ENCODE measurements around the gene CCDC9.
"Not testable (repeated sequence)": the region's sequence is repeated elsewhere in the genome, so short reads cannot be mapped to it uniquely, and the experiment has no call there.

CCDC9 gene

DNA sequence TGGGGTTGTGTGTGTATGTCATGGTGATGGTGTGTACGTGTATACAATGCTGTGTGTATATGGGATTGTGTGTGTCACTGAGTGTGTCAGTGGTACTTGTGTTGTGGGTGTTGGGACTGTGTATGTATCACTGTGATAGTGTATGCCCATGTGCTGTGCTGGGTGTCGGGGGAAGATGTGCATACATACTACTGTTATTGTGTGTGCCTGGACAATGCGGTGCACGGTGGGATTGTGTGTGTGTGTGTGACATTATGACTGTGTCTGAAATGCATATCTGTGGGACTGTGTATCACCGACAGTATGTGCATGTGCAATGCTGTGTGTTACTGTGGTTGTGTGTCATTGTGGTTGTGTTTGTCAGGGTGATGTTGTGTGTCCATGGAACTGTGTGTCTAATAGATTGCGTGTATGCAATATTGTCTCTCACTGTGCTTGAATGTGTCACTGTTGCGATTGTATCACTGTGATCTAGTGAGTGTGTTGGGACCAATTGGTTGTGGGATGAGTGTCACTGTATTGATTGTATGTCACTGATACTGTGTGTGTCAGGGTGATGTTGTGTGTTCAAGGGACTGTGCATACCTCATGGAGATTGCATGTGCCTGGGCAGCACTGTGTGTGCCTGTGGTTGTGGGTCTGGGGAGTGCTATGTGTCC is 14.3 kb upstream of the CCDC9 start:
- Mint-ChIP-seq H3K4me3 (no peak overlapping the region), H3K36me3 (peaks cover 4% of the 10 kb centered on the region), H3K4me1 (peaks cover 22% of the 10 kb centered on the region), H3K27ac (no peak overlapping the region), H3K9me3 (no peaks in the 10 kb centered on the region), H3K27me3 (peaks cover 13% of the 10 kb centered on the region)
- no peak for DNase-seq (ENCODE audit: low spot score in 2 of 2)
- no peak for ATAC-seq (ENCODE audit: low read depth)

DNA sequence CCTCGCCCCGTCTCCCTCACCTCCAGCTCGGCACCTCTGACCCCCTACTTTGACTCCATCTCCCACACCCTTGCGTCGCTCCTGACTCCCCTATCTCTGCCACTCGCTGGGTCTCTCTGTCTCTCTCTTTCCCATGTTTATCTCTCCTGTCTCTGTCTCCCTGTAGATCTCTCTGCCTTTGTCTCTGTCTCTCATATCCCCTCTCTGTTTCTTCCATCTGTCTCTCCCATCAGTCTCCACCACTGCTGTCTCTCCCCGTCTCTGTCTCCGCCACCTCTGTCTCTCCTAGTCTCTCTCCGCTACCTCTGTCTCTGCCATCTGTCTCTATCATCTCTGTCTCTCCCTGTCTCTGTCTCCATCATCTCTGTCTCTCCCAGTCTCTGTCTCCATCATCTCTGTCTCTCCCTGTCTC is 13.0 kb upstream of the CCDC9 start:
- Mint-ChIP-seq H3K9me3 (no peaks in the 10 kb centered on the region), H3K4me3 (peak overlapping the region; percentile 77), H3K36me3 (peaks cover 4% of the 10 kb centered on the region), H3K4me1 (peaks cover 24% of the 10 kb centered on the region), H3K27ac (no peak overlapping the region), H3K27me3 (peaks cover 16% of the 10 kb centered on the region)
- no peak for DNase-seq (ENCODE audit: low spot score in 2 of 2)
- no peak for ATAC-seq (ENCODE audit: low read depth)

DNA sequence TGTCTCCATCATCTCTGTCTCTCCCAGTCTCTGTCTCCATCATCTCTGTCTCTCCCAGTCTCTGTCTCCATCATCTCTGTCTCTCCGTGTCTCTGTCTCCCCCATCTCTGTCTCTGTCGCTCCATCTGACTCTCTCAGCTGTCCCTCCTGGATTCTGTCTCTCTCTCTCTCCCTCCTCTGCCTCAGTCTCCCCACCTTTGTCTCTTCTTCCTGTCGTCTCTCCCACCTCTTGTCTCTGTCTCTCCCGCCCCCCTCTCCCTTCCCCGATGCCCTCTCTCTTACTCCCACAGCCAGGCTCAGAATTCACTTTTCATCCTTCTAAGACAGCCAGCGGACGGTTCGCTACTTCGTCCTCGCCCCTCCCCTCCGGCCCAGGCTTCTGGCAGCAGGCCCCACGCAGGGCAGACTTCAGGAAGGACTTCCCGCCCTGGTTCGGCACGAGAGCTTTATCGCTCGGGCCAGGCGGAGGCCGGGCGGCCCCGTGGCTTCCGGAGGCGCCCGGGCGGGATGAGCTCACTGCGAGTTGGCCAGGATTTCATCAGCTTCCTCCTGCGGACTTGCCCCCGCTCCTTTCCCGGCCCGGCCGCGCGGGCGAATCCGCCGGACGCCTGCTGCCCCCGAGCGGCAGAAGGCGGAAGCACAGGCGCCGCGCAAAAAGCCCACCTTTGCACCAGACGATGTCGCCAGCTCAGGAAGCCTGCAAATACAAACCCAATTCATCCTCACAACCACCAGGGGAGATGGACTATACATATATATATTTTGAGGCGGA is 12.4 kb upstream of the CCDC9 start:
- Mint-ChIP-seq H3K9me3 (no peaks in the 10 kb centered on the region), H3K27ac (no peak overlapping the region), H3K4me3 (peak overlapping the region; percentile 77), H3K4me1 (peaks cover 23% of the 10 kb centered on the region), H3K36me3 (peaks cover 4% of the 10 kb centered on the region), H3K27me3 (peaks cover 16% of the 10 kb centered on the region)
- DNase-seq (ENCODE audit: low spot score in 2 of 2), result peak; percentile 90 to 96
- ATAC-seq (ENCODE audit: low read depth), result peak; percentile 54

DNA sequence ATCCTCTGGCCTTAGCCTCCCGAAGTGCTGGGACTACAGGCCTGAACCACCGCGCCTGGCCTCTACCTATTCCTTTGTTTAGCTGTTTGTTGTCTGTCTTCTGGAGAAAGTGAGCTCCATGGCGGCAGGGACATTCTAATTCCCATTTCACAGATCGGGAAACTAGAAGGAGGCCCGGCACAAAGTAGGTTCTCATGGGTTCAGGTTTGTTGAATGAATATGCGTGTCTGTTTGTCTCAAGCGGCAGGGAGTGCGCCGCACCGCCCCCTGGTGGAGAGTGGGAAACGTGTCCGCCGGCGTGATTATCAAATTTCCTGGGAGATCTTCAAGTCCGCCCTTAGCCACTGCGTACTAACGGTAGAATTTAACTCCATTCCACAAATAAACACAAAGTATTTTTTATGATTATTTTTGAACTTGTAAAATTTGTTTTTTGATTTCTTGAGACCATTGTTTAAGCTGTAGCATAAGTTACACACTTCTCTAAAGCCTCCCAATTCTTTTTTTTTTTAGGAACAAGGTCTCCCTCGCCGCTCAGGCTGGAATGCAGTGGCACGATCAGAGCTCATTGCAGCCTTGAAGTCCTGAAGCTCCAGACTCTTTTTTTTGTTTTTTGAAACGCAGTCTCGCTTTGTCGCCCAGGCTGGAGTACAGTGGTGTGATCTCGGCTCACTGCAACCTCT is 8.9 kb upstream of the CCDC9 start:
- H3K27ac Mint-ChIP-seq, result no peak overlapping the region
- no peak overlapping the region for H3K4me3 Mint-ChIP-seq
- H3K27me3 Mint-ChIP-seq, result peaks cover 16% of the 10 kb centered on the region
- peaks cover 21% of the 10 kb centered on the region for H3K4me1 Mint-ChIP-seq
- H3K36me3 Mint-ChIP-seq, result peaks cover 4% of the 10 kb centered on the region
- DNase-seq (ENCODE audit: low spot score in 2 of 2) (peak; percentile 75 to 78), ATAC-seq (ENCODE audit: low read depth) (no peak)
- H3K9me3 Mint-ChIP-seq, result no peaks in the 10 kb centered on the region

DNA sequence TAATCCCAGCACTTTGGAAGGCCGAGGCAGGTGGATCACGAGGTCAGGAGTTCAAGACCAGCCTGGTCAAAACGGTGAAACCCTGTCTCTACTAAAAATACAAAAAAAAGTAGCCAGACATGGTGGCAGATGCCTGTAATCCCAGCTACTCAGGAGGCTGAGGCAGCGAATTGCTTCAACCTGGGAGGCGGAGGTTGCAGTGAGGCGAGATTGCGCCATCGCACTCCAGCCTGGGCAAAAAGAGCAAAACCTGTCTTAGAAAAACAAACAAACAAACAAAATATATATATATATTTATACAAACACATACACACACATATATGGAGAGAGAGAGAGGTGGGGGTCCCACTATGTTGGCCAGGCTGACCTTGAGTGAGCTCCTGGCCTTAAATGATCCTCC is 3.3 kb upstream of the CCDC9 start:
- H3K27ac Mint-ChIP-seq; ATAC-seq (ENCODE audit: low read depth); H3K4me3 Mint-ChIP-seq; H3K36me3 Mint-ChIP-seq; H3K9me3 Mint-ChIP-seq; H3K27me3 Mint-ChIP-seq; DNase-seq (ENCODE audit: low spot score in 2 of 2): not testable (repeated sequence)
- peaks cover 15% of the 10 kb centered on the region for H3K4me1 Mint-ChIP-seq

DNA sequence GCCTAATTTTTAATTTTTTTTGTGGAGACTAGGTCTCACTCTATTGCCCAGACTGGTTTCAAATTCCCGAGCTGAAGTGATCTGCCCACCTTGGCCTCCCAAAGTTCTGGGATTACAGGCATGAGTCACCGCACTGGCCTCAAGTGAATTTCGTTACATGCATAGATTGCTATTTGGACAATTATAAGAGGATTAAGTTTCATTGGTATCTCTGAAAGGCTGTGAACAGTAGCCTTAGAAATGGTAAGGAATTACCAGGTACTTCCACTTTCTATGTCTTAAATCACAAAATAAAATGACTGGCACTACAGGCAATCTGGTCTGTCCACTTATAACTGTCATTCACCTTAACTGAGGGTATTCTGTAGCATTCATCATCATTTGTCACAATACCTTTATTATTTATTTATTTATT is 2.9 kb upstream of the CCDC9 start:
- no peaks in the 10 kb centered on the region for H3K9me3 Mint-ChIP-seq
- H3K27me3 Mint-ChIP-seq, result no peaks in the 10 kb centered on the region
- peaks cover 4% of the 10 kb centered on the region for H3K36me3 Mint-ChIP-seq
- H3K4me1 Mint-ChIP-seq, result peaks cover 15% of the 10 kb centered on the region
- DNase-seq (ENCODE audit: low spot score in 2 of 2), result no peak
- no peak for ATAC-seq (ENCODE audit: low read depth)
- no peak overlapping the region for H3K4me3 Mint-ChIP-seq
- H3K27ac Mint-ChIP-seq, result no peak overlapping the region

DNA sequence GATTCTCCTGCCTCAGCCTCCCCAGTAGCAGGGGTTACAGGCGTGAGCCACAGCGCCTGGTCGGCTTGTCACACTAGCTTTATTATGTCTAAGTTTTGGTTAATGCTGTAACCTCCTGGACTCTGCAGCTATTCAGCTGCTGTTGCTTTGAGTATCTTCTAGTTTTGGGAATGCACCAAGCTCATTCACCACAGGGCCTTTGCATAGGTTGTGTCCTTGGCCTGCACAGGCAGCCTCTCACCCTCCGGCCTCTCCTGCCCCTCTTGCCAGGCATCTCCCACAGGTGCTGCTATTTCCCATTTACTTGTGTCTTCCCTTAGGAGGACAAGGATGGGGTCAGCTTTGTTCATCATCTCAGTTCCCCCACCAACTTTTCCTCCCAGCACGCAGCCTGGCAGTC is 2.4 kb upstream of the CCDC9 start:
- H3K27ac Mint-ChIP-seq, result no peak overlapping the region
- no peaks in the 10 kb centered on the region for H3K27me3 Mint-ChIP-seq
- ATAC-seq (ENCODE audit: low read depth) (no peak), DNase-seq (ENCODE audit: low spot score in 2 of 2) (no peak)
- H3K36me3 Mint-ChIP-seq, result peaks cover 8% of the 10 kb centered on the region
- H3K9me3 Mint-ChIP-seq, result no peaks in the 10 kb centered on the region
- no peak overlapping the region for H3K4me3 Mint-ChIP-seq
- peaks cover 20% of the 10 kb centered on the region for H3K4me1 Mint-ChIP-seq

DNA sequence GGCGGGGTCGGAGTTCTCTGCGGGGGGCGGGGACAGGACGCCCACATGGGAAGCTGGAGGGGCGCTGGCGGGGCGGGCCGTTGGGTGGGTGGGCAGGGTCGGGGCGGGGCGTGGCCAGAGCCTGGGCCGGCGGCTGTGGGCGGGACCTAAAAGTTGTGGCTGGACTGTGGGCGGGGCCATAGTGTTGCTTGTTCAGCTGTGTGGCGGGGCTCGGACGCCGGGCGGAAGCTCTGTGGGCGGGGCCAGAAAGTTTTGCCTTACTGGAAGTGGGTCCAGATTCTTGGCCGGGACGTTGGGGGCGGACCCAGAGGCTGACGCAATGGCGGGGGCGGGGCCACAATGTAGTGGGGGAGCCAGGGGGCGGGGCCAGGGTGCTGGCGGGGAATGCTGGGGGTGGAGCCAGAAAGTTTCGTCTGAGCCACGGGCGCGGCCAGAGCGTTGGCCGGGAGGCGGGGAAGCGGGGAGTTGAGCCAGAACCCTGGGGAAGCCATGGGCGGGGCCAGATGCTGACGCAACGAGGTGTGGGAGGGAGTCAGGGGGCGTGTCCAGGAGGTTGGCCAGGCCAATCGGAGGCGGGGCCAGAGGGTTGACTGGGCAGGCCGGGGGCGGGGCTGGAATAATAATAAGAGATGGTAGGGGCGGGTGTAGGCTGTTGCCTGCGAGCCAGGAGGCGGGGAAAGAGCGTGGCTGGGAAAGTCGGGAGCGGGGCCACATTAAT is 527 bp downstream of the CCDC9 start:
- Mint-ChIP-seq H3K36me3 (peaks cover 26% of the 10 kb centered on the region), H3K27ac (peak overlapping the region; percentile 93), H3K4me1 (peaks cover 34% of the 10 kb centered on the region), H3K9me3 (no peaks in the 10 kb centered on the region), H3K27me3 (no peaks in the 10 kb centered on the region), H3K4me3 (peak overlapping the region; percentile 87)
- ATAC-seq (ENCODE audit: low read depth) (peak; percentile 80), DNase-seq (ENCODE audit: low spot score in 2 of 2) (peak; percentile 99)

DNA sequence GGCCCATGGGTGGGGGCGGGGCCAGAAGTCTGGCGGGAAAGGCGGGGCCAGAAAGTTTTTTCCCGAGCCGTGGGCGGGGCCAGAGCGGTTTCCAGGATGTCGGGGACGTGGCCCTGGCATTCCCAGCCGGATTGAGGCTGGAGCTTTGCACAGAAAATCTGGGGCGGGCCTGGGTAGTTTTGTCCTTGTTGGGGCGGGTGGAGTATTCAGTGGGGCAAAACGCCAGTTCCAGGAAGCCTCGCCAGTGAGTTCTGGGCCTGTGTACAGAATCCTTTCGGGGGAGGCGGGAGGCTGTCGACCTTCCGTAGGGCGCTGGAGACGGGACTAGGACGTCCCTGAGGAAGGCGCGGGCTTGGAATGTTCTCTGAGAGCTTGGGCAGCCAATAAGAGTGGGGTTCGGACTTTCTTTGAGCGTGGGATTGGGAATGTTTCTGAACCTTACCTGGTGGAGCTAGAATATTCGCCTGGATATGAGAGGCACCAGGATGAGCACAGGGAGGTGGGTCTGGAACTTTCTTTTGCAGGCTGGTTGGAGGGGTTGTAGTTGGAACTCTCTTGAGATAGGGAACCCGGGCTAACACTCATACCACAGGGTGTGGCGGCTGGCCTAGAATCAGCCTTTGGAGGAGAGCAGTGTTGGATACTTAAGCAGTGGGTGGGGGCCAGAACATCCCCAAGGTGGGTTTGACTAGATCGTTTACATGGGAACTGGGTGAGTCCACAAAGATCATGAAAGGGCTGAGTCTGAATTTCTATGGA is 1.3 kb downstream of the CCDC9 start:
- H3K27me3 Mint-ChIP-seq, result no peaks in the 10 kb centered on the region
- DNase-seq (ENCODE audit: low spot score in 2 of 2), result no peak

DNA sequence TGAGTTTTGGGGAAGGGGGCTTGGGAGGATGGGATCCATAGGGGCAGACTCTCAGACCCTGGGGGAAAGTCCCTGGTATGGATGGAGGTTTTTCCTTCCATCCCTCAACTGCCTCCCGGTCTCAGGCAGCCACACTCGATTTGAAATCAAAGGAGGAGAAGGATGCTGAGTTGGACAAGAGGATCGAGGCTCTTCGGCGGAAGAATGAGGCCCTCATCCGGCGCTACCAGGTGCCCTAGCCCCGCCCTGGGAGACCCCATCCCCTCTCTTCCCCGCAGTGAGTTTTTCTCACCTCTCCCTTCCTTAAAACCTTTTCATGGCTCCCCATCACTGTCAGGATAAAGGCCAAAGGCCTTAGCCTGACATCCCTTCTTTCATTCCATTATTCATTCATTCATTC is 2.1 kb downstream of the CCDC9 start:
- Mint-ChIP-seq H3K4me1 (peaks cover 38% of the 10 kb centered on the region), H3K4me3 (peak overlapping the region; percentile 48), H3K9me3 (no peaks in the 10 kb centered on the region), H3K27me3 (no peaks in the 10 kb centered on the region), H3K36me3 (peaks cover 28% of the 10 kb centered on the region), H3K27ac (no peak overlapping the region)
- no peak for DNase-seq (ENCODE audit: low spot score in 2 of 2)
- no peak for ATAC-seq (ENCODE audit: low read depth)

More for the DNA sequence above, 1.3 kb downstream of the CCDC9 start:
- no peak for ATAC-seq (ENCODE audit: low read depth)
- H3K27ac Mint-ChIP-seq, result peak overlapping the region; percentile 93
- H3K36me3 Mint-ChIP-seq, result peaks cover 28% of the 10 kb centered on the region
- H3K9me3 Mint-ChIP-seq, result no peaks in the 10 kb centered on the region
- H3K4me1 Mint-ChIP-seq, result peaks cover 38% of the 10 kb centered on the region
- peak overlapping the region; percentile 87 for H3K4me3 Mint-ChIP-seq

DNA sequence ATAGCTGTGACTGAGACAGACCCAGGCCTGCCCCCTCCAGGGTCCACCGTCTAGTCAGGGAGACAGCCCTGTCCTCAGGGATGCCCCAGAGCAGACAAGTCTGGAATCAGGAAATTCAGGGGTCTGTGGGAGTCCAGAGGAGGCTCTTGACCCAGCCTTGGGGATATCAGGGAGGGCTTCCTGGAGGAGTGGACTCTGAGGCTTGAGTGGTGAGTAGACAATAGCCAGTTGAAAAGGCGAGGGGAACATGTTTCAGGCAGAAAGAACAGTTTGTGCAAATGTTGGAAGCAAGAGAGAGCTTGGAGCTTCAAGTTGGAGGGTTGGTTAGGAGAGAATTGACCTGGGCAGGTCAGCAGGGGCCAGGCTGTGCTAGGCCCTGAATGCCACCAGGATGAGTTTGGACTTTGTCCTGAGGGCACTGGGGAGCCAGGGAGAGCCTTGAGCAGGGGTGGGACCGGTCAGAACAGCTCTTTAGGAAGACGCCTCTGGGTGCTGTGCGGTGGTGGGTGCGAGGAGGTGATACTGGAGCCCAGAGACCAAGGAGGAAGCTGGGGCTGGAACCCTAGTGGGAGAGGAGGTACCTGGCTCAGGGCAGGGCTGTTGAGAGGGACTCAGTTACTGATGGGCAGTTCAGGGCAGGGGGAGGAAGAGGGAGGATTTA is 2.7 kb downstream of the CCDC9 start:
- Mint-ChIP-seq H3K4me1 (peaks cover 38% of the 10 kb centered on the region), H3K9me3 (no peaks in the 10 kb centered on the region), H3K27me3 (no peaks in the 10 kb centered on the region), H3K36me3 (peaks cover 28% of the 10 kb centered on the region), H3K27ac (peak overlapping the region; percentile 76), H3K4me3 (peak overlapping the region; percentile 48)
- no peak for DNase-seq (ENCODE audit: low spot score in 2 of 2)
- ATAC-seq (ENCODE audit: low read depth), result no peak

DNA sequence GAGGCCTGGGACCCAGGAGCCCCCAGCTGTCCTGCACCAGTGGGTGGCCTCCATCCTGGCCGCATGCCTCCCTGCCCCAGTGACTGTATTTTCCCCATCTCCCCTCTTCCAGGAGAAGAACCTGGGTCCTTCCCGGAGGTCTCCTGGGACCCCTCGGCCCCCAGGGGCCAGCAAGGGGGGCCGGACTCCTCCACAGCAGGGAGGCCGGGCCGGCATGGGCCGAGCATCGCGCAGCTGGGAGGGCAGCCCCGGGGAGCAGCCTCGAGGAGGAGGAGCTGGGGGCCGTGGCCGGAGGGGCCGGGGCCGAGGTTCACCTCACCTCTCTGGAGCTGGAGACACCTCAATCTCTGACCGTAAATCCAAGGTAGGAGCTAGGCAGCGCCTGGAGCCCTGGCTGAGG is 4.2 kb downstream of the CCDC9 start:
- no peak for ATAC-seq (ENCODE audit: low read depth)
- no peak overlapping the region for H3K27ac Mint-ChIP-seq
- H3K9me3 Mint-ChIP-seq, result no peaks in the 10 kb centered on the region
- no peaks in the 10 kb centered on the region for H3K27me3 Mint-ChIP-seq
- peaks cover 38% of the 10 kb centered on the region for H3K4me1 Mint-ChIP-seq
- no peak overlapping the region for H3K4me3 Mint-ChIP-seq
- DNase-seq (ENCODE audit: low spot score in 2 of 2), result no peak
- H3K36me3 Mint-ChIP-seq, result peaks cover 36% of the 10 kb centered on the region

Data from memory B cell (primary cell).